Loucy (cell line): ENCODE measurements around the gene NHEJ1.
"Not testable (repeated sequence)": the region's sequence is repeated elsewhere in the genome, so short reads cannot be mapped to it uniquely, and the experiment has no call there.

ENCODE experiments used
- CTCF ChIP-seq: fragments of 200-600 bp; sonication (generic); conservative IDR thresholded peaks from 2 replicates; pipeline ENCODE4 v1.5.1; 2014; ENCODE audit warnings: mild to moderate bottlenecking, antibody characterized with exemption, low read length
- EZH2phosphoT487 ChIP-seq: fragments of 200-600 bp; IDR thresholded peaks from 2 replicates; pipeline ENCODE4 v1.6.1; 2018; ENCODE audit warnings: antibody characterized with exemption, mild to moderate bottlenecking, moderate library complexity, borderline replicate concordance

DNA sequence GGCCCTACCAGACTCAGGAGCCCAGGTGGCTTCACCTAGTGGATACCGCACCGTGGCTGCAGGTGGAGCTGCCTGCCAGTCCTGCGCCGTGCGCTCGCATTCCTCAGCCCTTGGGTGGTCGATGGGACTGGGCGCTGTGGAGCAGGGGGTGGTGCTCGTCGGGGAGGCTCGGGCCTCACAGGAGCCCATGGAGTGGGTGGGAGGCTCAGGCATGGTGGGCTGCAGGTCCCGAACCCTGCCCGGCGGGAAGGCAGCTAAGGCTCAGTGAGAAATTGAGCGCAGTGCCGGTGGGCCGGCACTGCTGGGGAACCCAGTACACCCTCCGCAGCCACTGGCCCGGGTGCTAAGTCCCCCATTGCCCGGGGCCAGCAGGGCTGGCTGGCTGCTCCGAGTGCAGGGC lies 40.7 kb upstream of the NHEJ1 start:
- TF ChIP-seq CTCF, EZH2phosphoT487: not testable (repeated sequence)
